Left kidney (tissue), 2 donors: ENCODE results near the gene CNST. TPM values are rescaled to one million over a fixed set of nuclear protein-coding genes. Genes with fewer than 3 reads are reported as not detected.
A peak's percentile ranks its signal among the peaks of the same experiment; 100 is the strongest.
"Not testable (repeated sequence)": the region's sequence is repeated elsewhere in the genome, so short reads cannot be mapped to it uniquely, and the experiment has no call there.

Source experiments
- DNase-seq: peaks from one replicate; pipeline ENCODE4 v3.0.0-alpha.2; 2013
- polyA plus RNA-seq: library from polyadenylated mRNA; unstranded; fragments of 120-200 nt; gene quantifications from one replicate; pipeline ENCODE4 v1.2.1, GENCODE V29; 2013; ENCODE audit not compliant: insufficient read length

The CNST gene
- polyA plus RNA-seq, 1 donor = 22.4 TPM

DNA sequence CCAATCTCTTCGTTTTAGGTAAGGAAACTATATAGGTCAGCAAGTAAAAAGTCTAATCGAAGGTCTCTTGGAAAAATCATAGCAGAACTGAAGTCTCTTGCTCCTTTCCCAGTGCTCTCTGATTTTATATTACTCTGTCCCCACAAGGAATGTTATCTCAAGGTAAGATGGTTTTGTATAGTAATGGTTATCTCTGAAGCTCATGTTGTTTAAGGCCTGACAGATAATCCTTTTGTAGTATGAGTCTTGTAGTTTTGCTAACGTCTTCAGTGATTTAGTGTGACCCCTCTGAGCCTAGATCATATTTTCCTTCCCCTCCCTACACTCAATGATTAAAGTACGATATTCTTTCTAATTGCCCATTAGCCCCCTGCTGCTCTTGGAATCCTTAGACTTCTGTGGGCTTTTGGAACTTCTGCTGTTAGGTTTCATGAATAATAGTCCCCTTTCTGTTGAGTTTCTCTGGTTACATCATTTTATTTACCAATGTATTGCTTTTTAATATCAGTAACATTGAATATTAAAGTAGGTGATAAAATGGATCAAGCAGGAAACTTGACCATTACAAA is 52.1 kb downstream of the CNST start:
- no peak for DNase-seq

- DNase-seq = no peak
Measured at GRCh38 chr1:246622035-246622652, 55.9 kb downstream of the CNST start.

DNA sequence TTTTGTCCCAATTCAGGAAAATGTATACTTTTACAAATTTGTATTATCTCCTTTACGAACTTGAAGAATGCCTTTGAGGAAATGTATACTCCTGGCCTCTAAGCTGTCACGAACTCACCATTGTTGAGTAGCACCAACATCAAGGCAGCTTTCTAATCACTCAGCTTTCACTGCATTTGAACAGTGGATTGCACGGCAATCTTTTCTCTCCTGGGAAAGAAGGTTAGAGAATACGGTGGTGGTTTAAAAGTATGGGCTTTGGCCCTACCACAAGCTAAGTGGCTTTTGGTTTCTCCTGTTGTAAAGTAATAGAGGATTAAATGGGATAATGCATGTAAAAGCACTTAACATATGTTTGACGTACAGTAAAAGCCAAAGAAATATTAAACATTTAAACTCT is 57.8 kb downstream of the CNST start:
- DNase-seq = no peak

DNA sequence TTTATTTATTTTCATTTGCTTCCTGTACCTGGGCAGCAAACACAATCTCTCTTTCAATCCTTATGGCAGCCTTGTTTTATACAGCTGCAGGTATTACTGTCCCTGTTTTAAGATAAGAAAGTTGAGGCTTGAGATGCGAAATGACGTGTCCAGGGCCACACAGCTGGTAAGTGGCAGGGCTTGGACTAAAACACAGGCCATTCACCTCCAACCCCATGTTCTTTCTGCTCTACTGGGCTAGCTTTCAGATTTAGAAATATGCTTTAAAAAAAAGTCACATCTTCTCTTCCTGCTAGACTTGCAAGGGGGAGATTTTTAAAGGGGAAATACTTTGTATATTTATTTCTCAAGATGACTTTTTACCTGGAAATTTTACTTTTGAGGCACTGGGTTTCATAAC is 62.8 kb downstream of the CNST start:
- no peak for DNase-seq

GRCh38 chr1:246629976-246630375 is 63.7 kb downstream of the CNST start:
- DNase-seq = no peak

- no peak for DNase-seq
Measured at GRCh38 chr1:246631426-246631825, 65.2 kb downstream of the CNST start.

DNA sequence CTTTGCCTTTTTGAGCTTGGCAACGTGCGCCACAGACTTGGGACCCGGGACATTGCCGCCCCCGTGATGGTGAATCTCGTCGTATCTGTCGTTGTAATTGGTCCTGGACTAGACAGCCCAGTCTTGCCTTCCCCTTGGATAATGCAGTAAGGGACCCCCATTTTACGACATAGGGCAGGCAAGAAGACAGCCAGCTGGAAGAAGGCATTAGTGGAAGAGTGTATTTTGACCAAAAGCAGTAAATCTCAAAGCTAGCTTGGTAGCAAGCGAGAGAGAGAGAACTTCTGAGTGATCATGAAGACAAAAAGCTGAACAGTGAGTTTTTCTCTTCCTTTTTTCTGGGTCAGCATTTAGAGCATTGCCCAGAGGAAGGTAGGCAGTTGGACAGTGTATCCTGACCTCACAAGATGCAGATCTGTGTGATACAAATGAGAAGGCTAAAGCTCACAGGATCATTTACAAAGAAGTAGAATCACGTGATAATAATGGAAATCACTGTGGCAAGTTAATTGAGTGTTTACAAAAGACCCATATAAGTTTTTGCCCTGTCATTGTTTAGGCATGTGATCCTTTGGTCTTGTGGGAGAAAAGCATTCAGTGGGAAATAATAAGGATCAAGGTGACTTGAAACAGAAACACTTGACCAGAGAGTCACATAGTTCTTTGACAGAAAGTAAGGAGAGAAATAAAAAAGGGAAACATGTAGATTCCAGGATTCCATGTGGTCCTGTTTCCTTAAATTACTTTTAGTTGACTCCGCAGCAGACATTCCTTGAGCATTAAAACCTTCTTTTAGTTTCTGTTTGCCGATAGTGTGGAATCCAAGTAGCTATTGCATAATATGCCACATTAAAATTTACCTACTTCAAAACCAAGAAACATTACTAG is 66.3 kb downstream of the CNST start:
- DNase-seq = peak; percentile 14

- DNase-seq = not testable (repeated sequence)
Measured at GRCh38 chr1:246634659-246635058, 68.4 kb downstream of the CNST start.

DNA sequence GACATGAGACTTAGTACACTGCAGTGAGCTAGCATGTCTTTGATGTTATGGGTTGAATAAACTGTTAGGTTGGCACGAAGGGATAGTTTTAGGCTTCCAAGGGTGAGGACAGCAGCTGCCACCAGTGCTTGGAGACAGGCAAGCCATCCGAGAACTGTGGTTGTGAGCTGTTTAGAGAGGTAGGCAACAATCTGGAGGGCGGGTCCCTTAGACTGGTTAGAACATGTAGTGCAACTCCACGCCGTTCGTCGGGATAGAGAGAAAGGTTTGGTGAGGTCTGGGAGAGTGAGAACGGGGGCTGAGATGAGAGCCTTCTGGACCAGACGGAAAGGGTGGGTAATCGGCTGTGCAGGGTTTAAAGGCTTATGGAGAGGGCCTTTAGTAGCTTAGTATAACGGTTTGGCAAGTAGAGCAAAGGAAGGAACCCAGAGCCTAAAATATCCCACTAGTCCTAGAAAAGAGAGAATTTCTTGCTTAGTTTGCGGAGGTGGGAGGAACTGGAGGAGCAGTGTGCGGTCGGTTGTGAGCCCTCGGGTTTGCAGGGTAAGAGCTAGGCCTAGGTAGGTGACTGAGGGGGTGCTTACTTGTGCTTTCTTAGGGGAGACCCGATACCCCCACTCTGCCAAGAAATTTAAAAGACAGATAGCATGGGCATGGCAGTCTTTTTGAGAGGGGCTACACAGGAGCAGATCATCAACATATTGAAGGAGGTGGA is 72.8 kb downstream of the CNST start:
- DNase-seq = no peak

DNA sequence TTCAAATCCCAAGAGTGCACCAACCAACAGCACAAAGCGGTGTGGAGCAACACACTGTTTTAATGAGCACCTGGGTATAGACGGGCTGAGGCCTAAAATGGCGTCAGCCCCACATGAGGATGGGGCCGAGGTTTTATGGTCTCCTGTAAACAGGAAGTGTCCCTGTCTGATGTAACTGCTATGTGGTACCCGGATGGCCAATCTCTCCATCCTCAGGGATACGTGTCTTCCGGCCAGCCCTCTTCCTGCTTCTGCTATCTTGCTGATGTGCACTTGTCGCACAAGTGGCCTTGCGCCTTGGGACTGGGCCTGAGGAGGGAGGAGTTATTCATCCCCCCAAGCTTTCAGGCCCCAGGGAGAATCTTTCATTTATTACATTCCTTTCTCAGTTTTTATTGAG is 73.5 kb downstream of the CNST start:
- DNase-seq = no peak

DNA sequence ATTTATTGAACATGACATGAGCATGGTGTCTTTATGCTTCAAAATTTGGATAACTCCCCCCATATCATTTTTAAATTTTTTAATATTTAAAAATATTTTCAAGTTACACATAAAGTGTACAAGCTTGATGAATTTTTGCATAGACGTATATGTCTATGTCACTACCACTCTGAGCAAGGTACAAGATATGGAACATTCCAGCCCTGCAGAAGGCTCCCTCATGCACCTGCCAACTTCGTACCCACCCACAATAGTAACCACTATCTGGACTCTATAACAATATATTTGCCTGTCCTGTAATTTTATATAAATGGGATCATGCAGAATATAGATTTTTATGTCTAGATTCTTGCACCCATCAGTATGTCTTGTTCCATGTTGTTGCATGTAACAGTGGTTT is 74.5 kb downstream of the CNST start:
- DNase-seq = no peak

- peak; percentile 5 for DNase-seq
Measured at GRCh38 chr1:246641394-246641793, 75.1 kb downstream of the CNST start.

DNA sequence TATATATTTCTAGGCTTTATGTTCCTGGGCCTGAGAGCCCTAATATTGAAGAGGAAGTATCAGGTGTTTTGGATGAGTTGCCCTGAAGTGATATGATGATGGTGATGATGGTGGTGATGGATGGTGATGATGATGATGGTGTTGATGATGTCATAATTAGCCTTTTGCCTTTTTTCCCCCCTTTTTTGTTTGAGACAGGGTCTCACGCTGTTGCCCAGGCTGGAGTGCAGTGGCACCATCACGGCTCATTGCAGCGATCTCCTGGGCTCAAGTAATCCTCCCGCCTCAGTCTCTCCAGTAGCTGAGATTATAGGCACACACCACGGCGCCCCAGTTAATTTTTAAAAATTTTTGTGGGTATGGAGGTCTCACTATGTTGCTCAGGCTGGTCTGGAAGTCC is 76.5 kb downstream of the CNST start:
- DNase-seq = no peak

DNA sequence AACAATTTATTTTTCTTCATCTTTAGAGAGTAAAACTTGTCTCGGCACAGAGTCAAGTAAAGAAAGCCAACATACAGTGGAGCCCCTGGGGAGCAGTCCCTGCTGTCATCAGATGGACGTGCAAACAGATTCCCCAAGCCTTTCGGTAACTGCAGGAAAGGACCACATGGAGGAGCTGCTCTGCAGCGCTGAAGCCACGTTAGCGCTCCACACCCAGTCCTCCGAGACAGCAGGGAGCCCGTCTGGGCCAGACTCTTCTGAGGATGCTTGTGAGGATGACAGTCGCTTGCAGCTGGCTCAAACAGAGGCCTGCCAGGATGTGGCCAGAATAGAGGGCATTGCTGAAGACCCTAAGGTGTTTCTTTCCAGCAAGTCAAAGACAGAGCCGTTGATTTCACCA is 80.9 kb downstream of the CNST start:
- peak; percentile 29 for DNase-seq

GRCh38 chr1:246647513-246647912 is 81.3 kb downstream of the CNST start:
- no peak for DNase-seq

GRCh38 chr1:246651012-246651695 is 84.9 kb downstream of the CNST start:
- DNase-seq = no peak

DNA sequence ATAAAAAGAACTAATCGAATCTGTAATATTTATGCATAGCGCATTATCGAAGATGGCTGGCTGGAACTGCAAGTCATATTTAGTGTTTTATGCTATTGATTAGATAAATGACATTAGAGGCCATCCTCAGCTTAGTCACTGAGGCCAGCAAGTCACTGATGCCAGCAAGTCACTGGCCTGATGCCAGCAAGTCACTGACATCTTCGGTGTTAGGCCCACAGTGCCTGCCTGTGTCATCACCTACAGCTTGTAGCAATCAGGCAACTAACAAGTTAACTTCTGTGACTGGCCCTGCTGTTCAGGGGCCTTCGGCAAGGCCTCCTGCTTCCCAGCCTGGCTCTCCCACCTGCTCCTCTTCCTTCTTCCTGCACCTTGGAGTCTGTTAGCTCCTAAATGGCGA is 92.3 kb downstream of the CNST start:
- DNase-seq = no peak

DNA sequence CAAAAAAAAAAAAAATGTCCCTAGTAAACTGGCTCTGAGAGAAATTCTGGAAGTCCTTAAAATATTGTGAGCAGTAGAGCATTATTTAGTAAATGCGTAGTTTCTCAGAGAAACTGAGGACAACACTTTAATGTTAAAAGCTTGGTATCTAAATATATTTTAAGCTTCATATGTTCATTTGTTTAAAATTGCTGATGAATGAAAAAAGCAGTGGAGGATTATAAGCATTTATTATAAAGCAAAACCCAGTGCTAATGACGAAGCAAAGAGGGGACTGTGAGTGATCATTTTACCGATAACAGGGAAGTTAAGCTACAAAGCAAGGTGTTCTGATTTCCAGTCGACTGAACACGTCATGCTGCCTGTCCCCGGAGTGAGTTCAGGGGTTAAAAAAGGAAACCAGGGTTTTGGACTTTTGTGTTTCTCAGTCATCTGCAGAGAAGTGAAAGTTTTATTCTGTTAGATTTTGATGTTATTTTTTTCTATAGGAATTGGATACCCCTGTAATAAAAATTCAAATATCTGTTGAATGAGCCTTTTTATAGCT is 93.4 kb downstream of the CNST start:
- DNase-seq = no peak

GRCh38 chr1:246661451-246661850 is 95.2 kb downstream of the CNST start:
- no peak for DNase-seq

DNA sequence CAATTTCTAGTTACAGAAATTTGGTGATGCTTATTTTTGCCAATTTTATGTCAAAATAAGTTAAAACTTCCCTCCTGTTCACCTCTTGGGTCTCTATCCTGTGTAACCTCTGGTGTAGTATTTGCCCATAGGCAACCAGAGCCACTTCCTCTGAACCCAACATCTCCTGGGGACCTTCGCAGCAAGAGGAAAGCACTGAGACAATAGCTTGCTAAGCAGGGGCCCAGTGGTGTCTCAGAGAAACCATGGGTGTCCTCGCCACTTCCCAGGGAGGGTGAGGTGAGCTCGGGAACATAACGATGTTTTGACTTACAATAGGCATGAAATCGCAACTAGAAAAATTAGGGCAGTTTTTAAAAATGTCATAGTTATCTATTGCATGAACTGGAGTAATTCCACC is 101.5 kb downstream of the CNST start:
- DNase-seq = no peak

- DNase-seq = no peak
Measured at GRCh38 chr1:246669659-246670058, 103.4 kb downstream of the CNST start.

DNA sequence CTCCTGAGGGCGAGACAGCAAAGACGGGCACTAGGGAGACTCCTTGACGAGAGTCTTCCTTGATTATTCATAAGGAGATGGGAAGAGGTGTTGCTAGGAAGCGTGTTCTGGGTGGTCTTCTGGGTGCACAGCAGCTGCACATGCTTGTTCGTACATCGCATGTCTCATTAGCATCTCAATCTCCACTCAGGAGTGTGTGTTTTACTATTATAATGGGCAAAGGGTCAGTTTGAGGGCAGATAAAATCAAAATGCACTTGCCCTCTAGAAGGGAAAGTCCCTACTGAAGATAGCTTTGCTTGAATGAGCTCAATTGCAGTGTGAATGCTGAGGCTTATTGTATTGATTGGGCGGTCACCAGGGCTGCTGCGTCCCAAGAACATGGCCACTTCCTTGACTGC is 107.8 kb downstream of the CNST start:
- no peak for DNase-seq
